CD4-positive, alpha-beta T cell (primary cell): ENCODE results near the gene DOCK8. TPM values are rescaled to one million over a fixed set of nuclear protein-coding genes. Genes with fewer than 3 reads are reported as not detected.
A peak's percentile ranks its signal among the peaks of the same experiment; 100 is the strongest.

Source experiments
- ATAC-seq: fragments of 200-7000 bp; cut with Tn5 transposase; one replicate; pipeline ENCODE4 v1.10.0; 2022; ENCODE audit warnings: mild to moderate bottlenecking; ENCODE audit not compliant: poor library complexity
- CTCF ChIA-PET: fragments of 350-600 bp; sonication (Branson Sonifier 250); formaldehyde crosslinking; loops from one replicate; lab custom pipeline; 2021; ENCODE audit warnings: antibody characterized with exemption, inconsistent platforms; lab: Charles Lee
- POLR2A ChIA-PET: fragments of 350-600 bp; sonication (Branson Sonifier 250); formaldehyde crosslinking; loops from one replicate; lab custom pipeline; 2021; ENCODE audit warnings: antibody characterized with exemption, inconsistent platforms; lab: Charles Lee
- DNase-seq, 14 experiments: peaks; one replicate each; pipeline ENCODE4 v3.0.0-alpha.2; 2013 to 2020; ENCODE audit warnings: mixed read lengths in 2 of 14
- H3K27ac ChIP-seq, 2 donors: one replicate each; pipeline versions ENCODE4 v1.5.1 to v1.7.0; 2013; ENCODE audit warnings: low read length in 2 of 2, low read depth in 1 of 2, mild to moderate bottlenecking in 1 of 2
- H3K27me3 ChIP-seq, 2 experiments: 1 replicate in 1 of 2; 2 replicates in 1 of 2; pipeline versions ENCODE4 v1.6.1 to v1.7.0; 2013; ENCODE audit warnings: low read length in 2 of 2, control low read depth in 1 of 2, mild to moderate bottlenecking in 1 of 2, moderate library complexity in 1 of 2; ENCODE audit not compliant: insufficient read depth in 2 of 2, control insufficient read depth in 1 of 2
- H3K36me3 ChIP-seq: one replicate; pipeline ENCODE4 v1.6.1; 2013; ENCODE audit warnings: low read length, control low read depth; ENCODE audit not compliant: insufficient read depth
- H3K4me1 ChIP-seq: one replicate; pipeline ENCODE4 v1.6.1; 2013; ENCODE audit warnings: low read length, control low read depth; ENCODE audit not compliant: insufficient read depth
- H3K4me3 ChIP-seq: one replicate; pipeline ENCODE4 v1.5.1; 2013; ENCODE audit warnings: mild to moderate bottlenecking, low read length, moderate library complexity
- H3K9me3 ChIP-seq, 2 experiments: 1 replicate in 1 of 2; 2 replicates in 1 of 2; pipeline versions ENCODE4 v1.6.1 to v1.7.0; 2013; ENCODE audit warnings: low read length in 2 of 2, mild to moderate bottlenecking in 2 of 2, control low read depth in 1 of 2, moderate library complexity in 1 of 2; ENCODE audit not compliant: control insufficient read depth in 1 of 2, insufficient read depth in 1 of 2
- H3K27ac Mint-ChIP-seq: one replicate; pipeline ENCODE4 v1.8.0; 2020; ENCODE audit warnings: mixed read lengths
- H3K27me3 Mint-ChIP-seq: one replicate; pipeline ENCODE4 v1.8.0; 2021; ENCODE audit warnings: mixed read lengths
- H3K36me3 Mint-ChIP-seq: one replicate; pipeline ENCODE4 v1.8.0; 2021; ENCODE audit warnings: low read depth, mixed read lengths
- H3K4me1 Mint-ChIP-seq: one replicate; pipeline ENCODE4 v1.8.0; 2021; ENCODE audit warnings: low read depth, mixed read lengths
- H3K4me3 Mint-ChIP-seq: one replicate; pipeline ENCODE4 v1.8.0; 2020; ENCODE audit warnings: mild to moderate bottlenecking, mixed read lengths
- H3K9me3 Mint-ChIP-seq: one replicate; pipeline ENCODE4 v1.8.0; 2020; ENCODE audit warnings: mixed read lengths
- intact Hi-C, 2 experiments: fragments of 100-400 bp; cut with DNase I in 1 of 2; cut with micrococcal nuclease in 1 of 2; formaldehyde crosslinking; loops; one replicate each; pipeline versions ENCODE4 v1.15.1 to v1.9.0; 2023 to 2025; cut with DNase I, micrococcal nuclease
- total RNA-seq, 174 experiments: library from RNA in 2 of 174; stranded (reverse) in 2 of 174; gene quantifications; one replicate each; pipeline ENCODE4 v1.2.3 and lab custom pipeline; 2021 to 2026
- TF ChIP-seq, protein P1 (sequence below): fragments of 200-600 bp; IDR thresholded peaks from one replicate; pipeline ENCODE4 v1.8.0; 2022; ENCODE audit warnings: antibody characterized with exemption, mild to moderate bottlenecking

Gene DOCK8
- total RNA-seq, 2 experiments from 2014 or later, result 123 to 126 TPM

DNA sequence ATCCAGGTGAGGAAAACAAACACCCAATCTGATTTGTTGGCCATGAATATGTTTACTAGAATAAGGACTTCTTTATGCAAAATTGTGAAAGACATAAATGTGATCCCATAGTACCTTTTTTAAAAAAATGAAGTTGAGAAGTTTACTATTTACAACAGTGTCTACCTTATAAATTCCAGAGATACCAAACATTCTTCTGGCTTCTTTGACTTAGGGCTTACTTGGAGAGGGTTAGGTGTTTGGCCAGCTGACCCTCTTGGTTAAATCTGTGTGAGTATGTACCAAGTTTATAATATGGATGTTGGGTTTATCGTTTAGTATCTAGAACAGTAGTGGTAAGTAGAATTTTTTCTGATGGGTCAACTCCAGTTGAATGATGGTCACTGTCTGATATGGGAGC is 212.3 kb downstream of the DOCK8 start:
- peak overlapping the region; percentile 33 for H3K27ac Mint-ChIP-seq

DNA sequence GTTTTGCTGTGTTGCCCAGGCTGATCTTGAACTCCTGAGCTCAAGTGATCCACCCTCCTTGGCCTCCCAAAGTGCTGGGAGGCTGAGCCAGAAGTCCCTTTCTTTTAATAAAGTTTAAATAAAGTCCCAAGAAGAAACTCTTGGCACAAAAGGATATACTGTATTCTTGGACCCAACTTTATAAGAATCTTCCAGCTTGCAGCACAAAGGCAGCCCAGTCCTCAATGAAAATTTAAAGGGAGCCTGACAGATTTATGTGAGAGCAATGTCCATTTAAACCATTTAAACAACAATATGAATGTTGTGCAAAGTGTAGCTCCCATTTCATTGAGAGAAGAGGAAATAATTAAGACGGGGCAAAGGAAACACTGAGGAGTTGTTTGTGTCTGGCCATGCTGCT is 217.0 kb downstream of the DOCK8 start:
- ATAC-seq (no peak), DNase-seq (no peak)
- CTCF ChIA-PET, result no interaction called here
- Mint-ChIP-seq H3K27ac (no peak overlapping the region), H3K4me3 (no peak overlapping the region), H3K4me1 (no peaks in the 10 kb centered on the region), H3K9me3 (no peaks in the 10 kb centered on the region), H3K36me3 (peaks cover 96% of the 10 kb centered on the region), H3K27me3 (no peaks in the 10 kb centered on the region)
- no peaks in the 10 kb centered on the region for H3K27me3 ChIP-seq
- TF ChIP-seq, protein P1, sequence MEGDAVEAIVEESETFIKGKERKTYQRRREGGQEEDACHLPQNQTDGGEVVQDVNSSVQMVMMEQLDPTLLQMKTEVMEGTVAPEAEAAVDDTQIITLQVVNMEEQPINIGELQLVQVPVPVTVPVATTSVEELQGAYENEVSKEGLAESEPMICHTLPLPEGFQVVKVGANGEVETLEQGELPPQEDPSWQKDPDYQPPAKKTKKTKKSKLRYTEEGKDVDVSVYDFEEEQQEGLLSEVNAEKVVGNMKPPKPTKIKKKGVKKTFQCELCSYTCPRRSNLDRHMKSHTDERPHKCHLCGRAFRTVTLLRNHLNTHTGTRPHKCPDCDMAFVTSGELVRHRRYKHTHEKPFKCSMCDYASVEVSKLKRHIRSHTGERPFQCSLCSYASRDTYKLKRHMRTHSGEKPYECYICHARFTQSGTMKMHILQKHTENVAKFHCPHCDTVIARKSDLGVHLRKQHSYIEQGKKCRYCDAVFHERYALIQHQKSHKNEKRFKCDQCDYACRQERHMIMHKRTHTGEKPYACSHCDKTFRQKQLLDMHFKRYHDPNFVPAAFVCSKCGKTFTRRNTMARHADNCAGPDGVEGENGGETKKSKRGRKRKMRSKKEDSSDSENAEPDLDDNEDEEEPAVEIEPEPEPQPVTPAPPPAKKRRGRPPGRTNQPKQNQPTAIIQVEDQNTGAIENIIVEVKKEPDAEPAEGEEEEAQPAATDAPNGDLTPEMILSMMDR, result no peak
- no peak overlapping the region for H3K27ac ChIP-seq
- peaks cover 95% of the 10 kb centered on the region for H3K36me3 ChIP-seq
- no peak overlapping the region for H3K4me3 ChIP-seq
- H3K4me1 ChIP-seq, result no peaks in the 10 kb centered on the region
- H3K9me3 ChIP-seq, result no peaks in the 10 kb centered on the region
- POLR2A ChIA-PET, result no interaction called here
- intact Hi-C loops, result no loop called here

More for the DNA sequence above, 212.3 kb downstream of the DOCK8 start:
- POLR2A ChIA-PET, result no interaction called here
- TF ChIP-seq, protein P1, result no peak
- intact Hi-C loops, result no loop called here
- H3K36me3 Mint-ChIP-seq, result peaks cover 90% of the 10 kb centered on the region
- CTCF ChIA-PET, result interaction anchor here (1.5 kb wide), 1 partner anchor 20 kb away, joined by 5 read pairs; no protein-coding TSS in a partner anchor
- no peaks in the 10 kb centered on the region for H3K4me1 Mint-ChIP-seq
- H3K27ac ChIP-seq, result no peak overlapping the region
- no peaks in the 10 kb centered on the region for H3K4me1 ChIP-seq
- no peaks in the 10 kb centered on the region for H3K27me3 Mint-ChIP-seq
- ATAC-seq (no peak), DNase-seq (no peak)
- H3K9me3 ChIP-seq, result no peaks in the 10 kb centered on the region
- no peaks in the 10 kb centered on the region for H3K9me3 Mint-ChIP-seq
- H3K4me3 ChIP-seq, result no peak overlapping the region
- no peaks in the 10 kb centered on the region for H3K27me3 ChIP-seq
- H3K4me3 Mint-ChIP-seq, result no peak overlapping the region
- peaks cover 88% of the 10 kb centered on the region for H3K36me3 ChIP-seq

DNA sequence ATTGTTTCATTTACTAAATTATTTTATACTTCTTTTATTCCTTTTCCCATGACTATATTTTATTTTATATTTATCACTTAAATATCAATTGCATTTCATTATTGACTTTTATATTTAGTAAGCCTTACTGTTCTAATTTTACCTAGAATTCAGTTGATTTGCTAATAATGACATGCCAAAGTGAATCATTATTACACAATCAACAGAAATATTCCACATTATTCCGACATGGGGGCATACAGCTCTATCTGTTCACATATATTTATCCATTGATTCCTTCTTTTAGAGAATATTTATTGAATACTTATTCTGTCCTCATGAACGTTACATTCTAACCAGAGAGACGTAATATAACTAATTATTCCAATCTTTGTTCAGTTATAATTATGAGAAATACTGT is 221.8 kb downstream of the DOCK8 start:
- H3K27me3 Mint-ChIP-seq, result no peaks in the 10 kb centered on the region

More for the DNA sequence above, 221.8 kb downstream of the DOCK8 start:
- Mint-ChIP-seq H3K36me3 (peaks cover 98% of the 10 kb centered on the region), H3K4me1 (no peaks in the 10 kb centered on the region), H3K9me3 (no peaks in the 10 kb centered on the region), H3K27ac (no peak overlapping the region), H3K4me3 (no peak overlapping the region)
- POLR2A ChIA-PET, result no interaction called here
- CTCF ChIA-PET, result no interaction called here
- H3K4me3 ChIP-seq, result no peak overlapping the region
- no peaks in the 10 kb centered on the region for H3K9me3 ChIP-seq
- no peaks in the 10 kb centered on the region for H3K27me3 ChIP-seq
- H3K36me3 ChIP-seq, result peaks cover 99% of the 10 kb centered on the region
- ATAC-seq (no peak), DNase-seq (no peak)
- intact Hi-C loops, result no loop called here
- H3K27ac ChIP-seq, result no peak overlapping the region
- TF ChIP-seq, protein P1, result no peak
- no peaks in the 10 kb centered on the region for H3K4me1 ChIP-seq
